Measurements from ENCODE around the gene NUP160.

DNA sequence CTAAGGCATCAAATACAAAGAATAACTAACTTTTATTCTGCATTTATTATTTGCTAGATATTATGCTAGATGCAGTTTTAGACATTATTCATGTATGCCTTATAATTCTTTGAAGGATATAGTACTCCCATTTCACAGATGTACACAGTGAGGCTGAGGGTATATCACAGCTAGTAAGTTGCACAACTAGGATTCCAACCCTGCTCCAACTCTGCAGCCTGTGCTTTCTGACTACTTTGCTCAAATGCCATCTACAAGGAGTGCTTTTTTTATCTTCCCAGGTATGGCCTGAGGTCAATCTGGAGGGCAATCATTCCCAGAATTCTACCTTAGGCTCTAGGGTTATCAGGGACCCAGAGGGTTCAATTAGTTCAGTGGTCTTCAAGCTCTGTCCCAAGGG, 28.4 kb downstream of the NUP160 start:
- TF ChIP-seq, protein P1, sequence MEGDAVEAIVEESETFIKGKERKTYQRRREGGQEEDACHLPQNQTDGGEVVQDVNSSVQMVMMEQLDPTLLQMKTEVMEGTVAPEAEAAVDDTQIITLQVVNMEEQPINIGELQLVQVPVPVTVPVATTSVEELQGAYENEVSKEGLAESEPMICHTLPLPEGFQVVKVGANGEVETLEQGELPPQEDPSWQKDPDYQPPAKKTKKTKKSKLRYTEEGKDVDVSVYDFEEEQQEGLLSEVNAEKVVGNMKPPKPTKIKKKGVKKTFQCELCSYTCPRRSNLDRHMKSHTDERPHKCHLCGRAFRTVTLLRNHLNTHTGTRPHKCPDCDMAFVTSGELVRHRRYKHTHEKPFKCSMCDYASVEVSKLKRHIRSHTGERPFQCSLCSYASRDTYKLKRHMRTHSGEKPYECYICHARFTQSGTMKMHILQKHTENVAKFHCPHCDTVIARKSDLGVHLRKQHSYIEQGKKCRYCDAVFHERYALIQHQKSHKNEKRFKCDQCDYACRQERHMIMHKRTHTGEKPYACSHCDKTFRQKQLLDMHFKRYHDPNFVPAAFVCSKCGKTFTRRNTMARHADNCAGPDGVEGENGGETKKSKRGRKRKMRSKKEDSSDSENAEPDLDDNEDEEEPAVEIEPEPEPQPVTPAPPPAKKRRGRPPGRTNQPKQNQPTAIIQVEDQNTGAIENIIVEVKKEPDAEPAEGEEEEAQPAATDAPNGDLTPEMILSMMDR (IDR thresholded peaks at IDR 0.05; ENCODE audit: poor library complexity, severe bottlenecking): no peak
- TF ChIP-seq, protein P2, sequence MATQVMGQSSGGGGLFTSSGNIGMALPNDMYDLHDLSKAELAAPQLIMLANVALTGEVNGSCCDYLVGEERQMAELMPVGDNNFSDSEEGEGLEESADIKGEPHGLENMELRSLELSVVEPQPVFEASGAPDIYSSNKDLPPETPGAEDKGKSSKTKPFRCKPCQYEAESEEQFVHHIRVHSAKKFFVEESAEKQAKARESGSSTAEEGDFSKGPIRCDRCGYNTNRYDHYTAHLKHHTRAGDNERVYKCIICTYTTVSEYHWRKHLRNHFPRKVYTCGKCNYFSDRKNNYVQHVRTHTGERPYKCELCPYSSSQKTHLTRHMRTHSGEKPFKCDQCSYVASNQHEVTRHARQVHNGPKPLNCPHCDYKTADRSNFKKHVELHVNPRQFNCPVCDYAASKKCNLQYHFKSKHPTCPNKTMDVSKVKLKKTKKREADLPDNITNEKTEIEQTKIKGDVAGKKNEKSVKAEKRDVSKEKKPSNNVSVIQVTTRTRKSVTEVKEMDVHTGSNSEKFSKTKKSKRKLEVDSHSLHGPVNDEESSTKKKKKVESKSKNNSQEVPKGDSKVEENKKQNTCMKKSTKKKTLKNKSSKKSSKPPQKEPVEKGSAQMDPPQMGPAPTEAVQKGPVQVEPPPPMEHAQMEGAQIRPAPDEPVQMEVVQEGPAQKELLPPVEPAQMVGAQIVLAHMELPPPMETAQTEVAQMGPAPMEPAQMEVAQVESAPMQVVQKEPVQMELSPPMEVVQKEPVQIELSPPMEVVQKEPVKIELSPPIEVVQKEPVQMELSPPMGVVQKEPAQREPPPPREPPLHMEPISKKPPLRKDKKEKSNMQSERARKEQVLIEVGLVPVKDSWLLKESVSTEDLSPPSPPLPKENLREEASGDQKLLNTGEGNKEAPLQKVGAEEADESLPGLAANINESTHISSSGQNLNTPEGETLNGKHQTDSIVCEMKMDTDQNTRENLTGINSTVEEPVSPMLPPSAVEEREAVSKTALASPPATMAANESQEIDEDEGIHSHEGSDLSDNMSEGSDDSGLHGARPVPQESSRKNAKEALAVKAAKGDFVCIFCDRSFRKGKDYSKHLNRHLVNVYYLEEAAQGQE (IDR thresholded peaks at IDR 0.05; ENCODE audit: borderline replicate concordance): no peak
- TF ChIP-seq POLR2AphosphoS5 (IDR thresholded peaks at IDR 0.05): no peak
- TF ChIP-seq EP300 (conservative IDR thresholded peaks at IDR 0.05; ENCODE audit: poor library complexity, severe bottlenecking): no peak
